Measurements from ENCODE around the gene STIMATE.

STIMATE gene

DNA sequence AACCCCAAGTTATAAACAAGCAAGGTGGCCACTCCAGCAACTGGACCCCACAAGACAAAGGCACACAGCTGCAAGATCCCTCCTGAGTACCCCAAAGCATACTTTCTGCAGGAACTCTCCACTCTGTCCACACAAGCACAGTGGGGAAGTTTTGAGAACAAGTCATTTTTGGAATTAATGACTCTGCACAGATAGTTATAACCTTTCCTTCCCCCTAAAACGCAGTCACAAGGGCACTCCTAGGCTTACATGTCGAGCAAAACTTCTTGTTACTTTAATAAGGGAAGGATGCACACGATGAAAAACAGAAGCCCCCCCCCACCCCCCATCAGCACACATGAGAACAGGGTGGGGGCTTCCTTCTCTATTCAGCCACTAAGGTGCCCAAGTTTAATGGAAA, 1.2 kb downstream of the STIMATE start:
- Histone ChIP-seq H3K27ac (peak overlapping the region in 9 of 21 experiments; percentile 17 to 89 (median 81)), H3K4me3 (peak overlapping the region in 5 of 7 experiments; percentile 78 to 93 (median 81))

DNA sequence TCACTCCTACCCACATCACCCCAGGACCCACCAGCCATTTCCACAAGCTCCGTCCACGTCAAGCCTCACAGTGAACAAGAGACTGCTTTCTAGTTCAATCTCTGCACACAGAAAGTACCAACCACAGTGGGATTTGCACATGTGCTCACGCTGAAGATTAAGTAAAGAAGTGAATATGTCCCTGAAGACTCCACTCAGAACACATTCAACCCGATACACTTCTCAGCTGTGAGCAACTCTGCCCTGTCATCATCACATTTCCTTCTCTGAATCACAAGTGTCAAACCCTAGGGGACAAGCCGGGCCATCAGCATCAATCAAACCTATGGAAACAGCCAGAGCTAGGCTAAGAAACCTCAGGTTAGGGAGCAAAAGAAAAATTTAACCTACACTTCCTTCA, 1.9 kb downstream of the STIMATE start:
- H3K27ac ChIP-seq, result peak overlapping the region in 6 of 21 experiments; percentile 25 to 89 (median 53)
- H3K4me3 ChIP-seq, result no peak overlapping the region

GRCh38 chr3:52894756-52895155, 2.6 kb downstream of the STIMATE start:
- H3K27ac ChIP-seq, result peak overlapping the region in 8 of 21 experiments; percentile 9 to 76 (median 40)
- H3K4me3 ChIP-seq, result no peak overlapping the region

DNA sequence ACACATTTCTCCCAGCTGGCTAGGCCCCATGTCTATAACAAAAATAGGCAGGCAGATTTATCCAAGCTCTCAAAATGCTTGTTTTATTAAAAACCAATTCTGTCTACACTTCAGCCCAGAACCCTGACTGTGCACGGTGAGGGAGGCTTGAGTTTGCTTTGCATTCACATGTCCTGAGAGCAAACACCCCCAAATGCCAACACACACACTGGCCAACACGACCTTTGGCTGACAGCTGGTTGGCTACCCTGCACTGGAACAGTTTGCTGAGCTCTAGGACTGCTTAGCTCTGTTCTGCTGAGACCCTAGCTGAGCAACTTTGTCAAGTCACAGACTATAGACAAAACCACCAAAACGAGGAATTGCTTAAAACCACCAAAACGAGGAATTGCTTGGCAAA, 3.6 kb downstream of the STIMATE start:
- Histone ChIP-seq H3K27ac (peak overlapping the region in 14 of 21 experiments; percentile 4 to 79 (median 41)), H3K4me3 (no peak overlapping the region)

- peak overlapping the region in 2 of 7 experiments; percentile 1 to 10 for H3K4me3 ChIP-seq
- peak overlapping the region in 17 of 21 experiments; percentile 6 to 79 (median 64) for H3K27ac ChIP-seq
Observed at GRCh38 chr3:52892625-52893311, 4.6 kb downstream of the STIMATE start.

GRCh38 chr3:52892290-52892624, 5.1 kb downstream of the STIMATE start:
- Histone ChIP-seq H3K27ac (peak overlapping the region in 17 of 21 experiments; percentile 17 to 79 (median 64)), H3K4me3 (peak overlapping the region in 1 of 7 experiments; percentile 1)

DNA sequence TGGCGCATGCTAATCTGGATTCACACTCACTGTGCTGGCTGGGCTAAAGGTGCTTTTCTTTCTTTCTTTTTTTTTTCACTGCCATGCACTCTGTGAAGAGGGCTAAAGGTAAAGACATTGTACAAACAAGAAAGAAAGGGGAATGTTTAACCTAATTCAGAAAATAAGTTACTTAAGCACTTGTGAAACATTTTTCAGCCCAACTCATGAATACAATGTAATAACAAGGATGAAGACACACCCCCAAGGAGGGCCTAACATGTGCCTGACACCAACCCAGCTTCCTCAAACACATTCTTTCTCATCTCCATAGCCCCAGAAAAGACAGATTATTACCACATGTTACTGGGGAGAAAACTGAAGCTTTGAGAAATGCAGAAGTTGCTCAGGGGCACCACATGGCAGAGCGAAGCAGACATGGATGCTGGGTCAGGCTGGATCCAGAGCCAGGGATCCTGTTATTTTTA, 5.7 kb downstream of the STIMATE start:
- peak overlapping the region in 18 of 21 experiments; percentile 13 to 79 (median 60) for H3K27ac ChIP-seq
- H3K4me3 ChIP-seq, result no peak overlapping the region

DNA sequence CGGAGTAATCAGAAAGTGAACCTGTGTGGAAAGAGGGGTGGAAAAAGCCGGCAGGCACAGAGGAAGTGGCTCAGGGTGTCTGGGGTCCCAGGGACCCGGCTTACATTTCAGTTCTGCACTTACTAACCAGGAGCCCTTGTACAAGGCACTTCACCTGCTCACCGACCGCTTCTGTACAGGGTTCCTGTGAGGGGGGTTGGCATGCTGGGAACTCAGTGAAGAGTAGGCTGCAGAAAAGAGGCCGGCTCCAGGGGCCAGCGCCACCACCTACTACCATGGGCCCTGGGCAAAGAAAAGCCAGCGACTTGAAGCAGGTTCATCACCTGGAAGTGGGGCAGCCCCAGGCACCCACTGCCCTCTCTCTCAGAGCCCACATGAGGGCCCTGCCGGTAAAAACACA, 6.2 kb downstream of the STIMATE start:
- H3K27ac ChIP-seq, result peak overlapping the region in 18 of 21 experiments; percentile 13 to 79 (median 58)
- no peak overlapping the region for H3K4me3 ChIP-seq

DNA sequence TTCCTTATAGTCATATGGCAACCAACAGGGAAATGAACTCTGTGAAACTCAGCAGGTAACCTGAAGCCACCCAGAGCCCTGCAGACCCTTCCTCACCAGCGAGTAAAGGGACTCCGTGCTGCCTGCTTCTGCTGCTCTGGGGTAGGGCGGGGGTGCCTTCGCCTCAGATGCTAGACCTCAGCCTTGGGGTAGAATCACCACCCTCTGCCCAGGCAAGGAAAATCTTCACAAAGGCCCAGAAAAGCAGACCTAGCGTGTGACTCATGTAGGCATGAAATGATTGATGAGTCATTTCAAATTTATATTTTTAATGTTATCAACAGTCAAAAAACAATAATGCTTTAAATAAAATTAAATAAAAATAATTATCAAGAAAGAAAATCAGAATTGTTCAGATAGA, 6.6 kb downstream of the STIMATE start:
- peak overlapping the region in 8 of 21 experiments; percentile 19 to 79 (median 54) for H3K27ac ChIP-seq

DNA sequence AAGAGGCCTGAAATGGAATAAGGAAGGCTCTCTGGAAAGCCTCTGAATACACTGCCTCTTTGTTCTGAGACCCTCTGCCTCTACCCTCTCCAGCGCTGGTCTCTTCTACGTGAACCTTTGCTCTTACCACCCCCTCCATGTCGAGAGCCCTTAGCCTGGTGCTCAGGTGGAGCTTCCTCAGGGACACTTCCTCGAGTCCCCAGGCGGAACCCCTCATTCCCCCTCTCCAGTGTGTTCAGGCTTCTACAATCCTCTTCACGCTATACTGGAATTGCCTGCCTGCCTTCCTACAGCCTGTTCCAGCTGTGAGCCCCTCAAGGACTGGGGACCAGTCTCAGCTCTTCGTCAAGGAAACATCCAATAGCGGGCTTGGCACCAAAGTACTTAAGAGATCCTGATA, 7.4 kb downstream of the STIMATE start:
- no peak overlapping the region for H3K27ac ChIP-seq
- H3K4me3 ChIP-seq, result no peak overlapping the region

More for the DNA sequence above, 6.6 kb downstream of the STIMATE start:
- H3K4me3 ChIP-seq, result no peak overlapping the region

DNA sequence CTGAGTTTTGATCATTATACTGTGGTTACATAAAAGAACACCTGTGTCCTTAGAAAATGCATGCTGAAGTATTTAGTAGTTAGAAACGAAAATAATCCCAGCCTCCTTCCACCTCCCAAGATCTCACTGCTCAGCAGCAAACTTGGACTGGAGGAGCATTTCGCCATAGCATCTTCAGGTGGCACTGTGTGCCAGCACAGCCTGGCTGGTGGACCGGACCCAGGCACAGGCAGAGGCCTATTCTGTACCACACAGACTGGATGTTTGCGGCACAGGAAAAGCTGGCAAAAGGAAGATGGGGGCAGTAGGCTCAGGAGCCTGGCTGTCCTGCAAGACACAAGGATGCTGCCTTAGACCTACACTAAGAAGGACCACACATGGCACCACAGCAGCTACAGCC, 10.2 kb downstream of the STIMATE start:
- Histone ChIP-seq H3K4me3 (no peak overlapping the region), H3K27ac (no peak overlapping the region)

GRCh38 chr3:52886049-52886730, 11.2 kb downstream of the STIMATE start:
- H3K27ac ChIP-seq, result no peak overlapping the region
- no peak overlapping the region for H3K4me3 ChIP-seq

- Histone ChIP-seq H3K4me3 (no peak overlapping the region), H3K27ac (no peak overlapping the region)
Observed at GRCh38 chr3:52882377-52882776, 15.0 kb downstream of the STIMATE start.

DNA sequence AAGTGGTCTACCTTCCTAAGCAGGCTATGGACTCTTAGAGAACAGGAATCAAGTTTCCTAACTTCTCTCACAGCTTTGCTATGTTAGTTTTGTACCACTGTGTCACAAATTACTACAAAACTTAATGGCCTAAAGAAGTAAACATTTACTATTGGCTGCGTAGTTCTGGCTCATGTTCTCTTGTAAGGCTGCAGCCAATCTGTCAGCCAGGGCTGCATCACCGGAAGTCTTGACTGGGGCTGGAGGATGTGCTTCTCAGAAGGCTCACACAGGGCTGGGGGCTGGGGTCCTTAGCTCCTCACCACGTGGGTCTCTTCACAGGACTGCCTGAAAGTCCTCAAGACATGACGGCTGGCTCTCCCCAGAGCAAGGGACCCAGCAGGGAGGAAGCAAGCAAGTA, 15.5 kb downstream of the STIMATE start:
- Histone ChIP-seq H3K27ac (no peak overlapping the region), H3K4me3 (no peak overlapping the region)

GRCh38 chr3:52880474-52880873, 16.9 kb downstream of the STIMATE start:
- no peak overlapping the region for H3K27ac ChIP-seq
- H3K4me3 ChIP-seq, result no peak overlapping the region

- H3K4me3 ChIP-seq, result no peak overlapping the region
- no peak overlapping the region for H3K27ac ChIP-seq
Observed at GRCh38 chr3:52880047-52880446, 17.3 kb downstream of the STIMATE start.

- H3K4me3 ChIP-seq, result no peak overlapping the region
- H3K27ac ChIP-seq, result no peak overlapping the region
Observed at GRCh38 chr3:52879581-52879980, 17.8 kb downstream of the STIMATE start.

DNA sequence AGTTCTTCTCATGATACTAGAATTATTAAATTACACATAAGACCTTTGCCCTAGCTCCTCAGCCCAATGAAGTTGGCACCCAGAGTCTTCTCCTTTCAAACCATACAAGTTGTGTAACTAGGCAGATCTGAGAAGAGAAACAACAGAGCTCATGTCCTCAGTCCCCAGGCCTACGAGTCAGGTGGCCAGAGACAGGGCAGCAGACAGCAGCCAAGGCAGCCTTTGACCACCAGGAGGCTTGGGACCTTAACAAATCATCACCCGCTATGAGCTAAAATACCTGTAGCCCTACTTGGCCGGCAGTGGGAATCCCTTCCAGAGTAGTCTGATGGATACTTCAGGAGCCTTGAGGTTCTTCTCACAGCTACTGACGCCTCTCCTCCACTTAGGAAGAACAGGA, 18.3 kb downstream of the STIMATE start:
- H3K27ac ChIP-seq, result no peak overlapping the region
- H3K4me3 ChIP-seq, result no peak overlapping the region

- H3K27ac ChIP-seq, result no peak overlapping the region
Observed at GRCh38 chr3:52877085-52877484, 20.3 kb downstream of the STIMATE start.

GRCh38 chr3:52874864-52875587, 22.3 kb downstream of the STIMATE start:
- H3K4me3 ChIP-seq, result no peak overlapping the region

More at GRCh38 chr3:52877085-52877484, 20.3 kb downstream of the STIMATE start:
- no peak overlapping the region for H3K4me3 ChIP-seq

More at GRCh38 chr3:52874864-52875587, 22.3 kb downstream of the STIMATE start:
- H3K27ac ChIP-seq, result no peak overlapping the region

Measured in skin epidermis (tissue), 12 donors.